ENCODE measurements around the gene NFKB1. TPM values are rescaled to one million over a fixed set of nuclear protein-coding genes. Genes with fewer than 3 reads are reported as not detected.
"Not testable (repeated sequence)": the region's sequence is repeated elsewhere in the genome, so short reads cannot be mapped to it uniquely, and the experiment has no call there.

The NFKB1 gene
- polyA plus RNA-seq, 4 donors = 25.4 to 28.9 (median 28.0) TPM

DNA sequence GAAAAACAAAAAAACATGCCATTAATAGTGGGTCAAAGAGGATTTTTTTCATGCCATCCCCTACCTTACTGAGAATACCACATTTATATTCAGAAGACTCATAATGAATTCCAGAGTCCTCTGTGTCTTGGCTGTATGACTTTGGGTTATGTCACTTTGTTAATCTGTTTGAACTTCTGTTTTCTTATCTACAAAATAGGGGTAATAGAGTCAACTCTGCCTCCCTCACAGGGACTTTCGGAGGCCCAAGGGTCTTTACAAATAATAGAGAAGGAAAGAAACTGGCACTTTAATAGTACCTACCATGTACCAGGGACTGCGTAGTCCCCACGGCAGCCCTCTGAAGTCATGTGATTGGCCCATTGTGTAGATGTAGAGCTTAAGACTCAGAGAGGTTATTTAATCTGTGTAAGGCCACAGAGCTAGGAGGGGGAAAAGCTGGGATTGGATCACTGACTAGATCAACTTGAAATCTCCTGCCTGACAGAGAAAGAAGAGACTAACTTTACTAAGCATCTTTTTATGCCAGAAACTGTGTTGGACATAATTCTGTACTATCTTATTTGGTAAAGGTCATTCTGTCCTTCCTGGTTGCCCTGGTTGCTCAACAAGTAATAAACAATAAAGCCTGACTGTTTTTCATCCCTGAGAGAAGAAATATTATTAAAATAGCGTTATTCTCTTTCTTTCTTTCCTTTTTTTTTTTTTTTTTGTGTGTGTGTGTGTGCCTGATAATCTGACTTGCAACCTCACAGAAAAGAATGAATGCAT lies 59.6 kb downstream of the NFKB1 start:
- no peak for DNase-seq (ENCODE audit: low read depth in 4 of 4, low spot score in 3 of 4)

DNA sequence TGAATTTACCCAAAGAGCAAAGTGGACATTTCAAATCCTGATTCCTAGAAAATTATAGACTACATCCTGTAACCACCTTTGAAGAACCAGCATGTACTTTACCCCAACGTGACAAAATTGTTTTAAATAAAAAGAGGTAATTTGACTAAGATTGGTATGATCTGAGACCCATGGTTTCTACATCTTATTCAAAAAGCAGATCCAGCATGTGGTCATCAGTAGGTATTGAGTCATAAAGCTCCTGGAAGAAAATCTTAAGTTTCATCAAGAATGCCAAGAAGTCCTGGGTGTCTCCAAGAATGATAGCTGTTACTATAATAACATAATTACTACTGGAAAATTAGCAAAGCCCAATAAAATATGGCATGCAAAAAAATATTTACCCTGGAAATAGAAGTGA lies 61.8 kb downstream of the NFKB1 start:
- no peak for DNase-seq (ENCODE audit: low read depth in 4 of 4, low spot score in 3 of 4)

DNA sequence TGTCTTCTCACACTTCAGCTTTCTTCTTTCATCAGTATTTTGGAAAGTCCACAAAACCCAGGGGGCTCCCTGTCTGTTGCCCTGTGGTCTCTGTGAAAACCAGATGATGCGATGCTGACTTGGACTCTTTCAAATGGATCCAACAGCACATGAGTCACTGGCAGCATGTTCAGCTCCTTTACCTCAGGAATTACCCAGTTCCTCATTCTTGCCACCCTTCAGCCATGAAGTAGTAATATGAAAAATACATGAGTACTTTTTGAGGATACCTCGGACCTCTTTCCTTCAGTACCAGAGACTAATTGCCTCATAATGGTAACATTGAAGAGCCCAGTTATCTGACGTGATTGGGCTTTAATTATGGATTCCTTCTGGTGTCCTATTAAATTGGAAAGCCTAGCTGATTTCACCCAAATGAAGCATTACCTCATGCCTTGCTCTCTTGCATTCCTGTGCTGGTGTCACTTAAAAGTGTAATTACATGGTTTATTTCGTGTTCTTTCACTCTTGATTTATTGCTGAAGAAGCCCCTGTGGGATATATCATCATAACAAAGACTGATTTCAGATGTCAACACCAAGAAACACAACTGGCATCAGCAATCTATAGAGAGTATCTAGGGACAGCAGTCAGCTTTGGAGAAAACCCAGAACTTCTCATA lies 63.4 kb downstream of the NFKB1 start:
- DNase-seq (ENCODE audit: low read depth in 4 of 4, low spot score in 3 of 4) = no peak

DNA sequence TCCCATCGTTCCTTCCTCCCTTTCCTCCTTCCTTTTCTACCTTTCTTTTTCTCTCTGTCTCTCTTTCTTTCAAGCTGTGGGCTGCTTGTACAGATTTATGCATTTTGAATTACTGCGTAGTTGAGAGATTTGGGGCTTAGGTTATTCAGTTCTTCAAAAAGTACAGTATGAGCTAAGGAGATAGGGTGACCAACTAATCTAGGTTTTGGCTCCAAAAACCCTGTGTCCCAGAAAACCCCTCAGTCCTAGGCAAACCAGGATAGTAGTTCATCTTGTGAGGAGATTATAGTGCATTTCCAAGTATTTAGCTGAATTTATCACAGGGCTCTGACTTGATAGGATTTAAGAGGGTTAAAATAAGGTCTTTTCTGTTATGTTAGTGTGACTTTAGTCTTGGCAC lies 64.5 kb downstream of the NFKB1 start:
- no peak for DNase-seq (ENCODE audit: low read depth in 4 of 4, low spot score in 3 of 4)

DNA sequence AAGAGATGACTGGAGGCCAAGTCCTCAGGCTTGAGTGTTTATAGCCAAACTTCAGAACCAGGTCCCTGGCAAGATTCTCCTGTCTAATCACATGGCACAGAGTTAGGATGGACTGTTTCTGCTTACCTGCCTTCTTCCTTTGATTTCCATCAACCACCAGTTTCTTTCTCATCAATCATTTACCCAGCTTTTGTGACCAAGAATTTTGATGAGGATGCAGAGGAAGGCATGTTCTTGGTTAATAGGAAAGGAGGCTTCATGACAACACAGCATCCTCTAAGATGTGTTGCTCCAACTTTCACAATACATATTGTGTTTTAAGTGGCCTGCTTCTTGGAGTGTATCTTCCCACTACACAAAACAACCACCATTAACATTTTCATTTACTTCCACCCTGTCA lies 65.3 kb downstream of the NFKB1 start:
- no peak for DNase-seq (ENCODE audit: low read depth in 4 of 4, low spot score in 3 of 4)

DNA sequence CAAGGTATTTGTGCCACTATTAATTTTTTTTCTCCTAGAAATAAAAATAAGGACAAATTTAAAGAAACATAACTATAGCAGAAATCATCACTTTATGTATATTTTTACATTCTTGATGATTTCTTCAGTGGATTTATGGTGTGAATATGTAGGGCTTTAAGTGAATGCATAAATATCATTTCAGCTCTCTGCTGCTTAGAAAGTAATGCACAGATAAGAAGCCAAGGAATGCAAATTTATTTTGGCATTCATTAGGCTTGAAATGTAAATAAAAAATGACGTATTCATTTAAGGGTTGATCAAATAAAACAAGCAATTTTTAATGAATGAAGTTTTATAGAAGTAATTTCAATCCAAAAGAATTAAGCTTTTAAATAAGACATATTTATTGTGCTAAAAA lies 66.3 kb downstream of the NFKB1 start:
- DNase-seq (ENCODE audit: low read depth in 4 of 4, low spot score in 3 of 4) = no peak

DNA sequence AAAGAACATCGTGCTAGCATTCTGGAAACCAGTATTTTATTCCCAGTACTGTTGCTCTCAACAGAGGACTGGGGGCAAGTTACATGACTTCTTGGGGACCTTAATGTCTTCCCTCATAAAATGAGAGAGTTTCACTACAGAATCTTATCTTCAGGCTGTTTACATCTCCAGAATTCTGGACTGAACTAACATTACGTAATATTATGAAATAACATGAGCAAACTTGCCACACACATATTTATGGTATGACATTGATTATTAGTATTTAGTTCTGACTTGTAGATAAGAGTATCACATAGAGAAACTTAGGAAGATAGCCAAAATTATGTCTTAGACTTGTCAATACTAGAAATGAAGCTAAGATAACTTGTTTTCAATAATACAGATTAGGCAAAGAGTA lies 68.0 kb downstream of the NFKB1 start:
- DNase-seq (ENCODE audit: low read depth in 4 of 4, low spot score in 3 of 4) = no peak

DNA sequence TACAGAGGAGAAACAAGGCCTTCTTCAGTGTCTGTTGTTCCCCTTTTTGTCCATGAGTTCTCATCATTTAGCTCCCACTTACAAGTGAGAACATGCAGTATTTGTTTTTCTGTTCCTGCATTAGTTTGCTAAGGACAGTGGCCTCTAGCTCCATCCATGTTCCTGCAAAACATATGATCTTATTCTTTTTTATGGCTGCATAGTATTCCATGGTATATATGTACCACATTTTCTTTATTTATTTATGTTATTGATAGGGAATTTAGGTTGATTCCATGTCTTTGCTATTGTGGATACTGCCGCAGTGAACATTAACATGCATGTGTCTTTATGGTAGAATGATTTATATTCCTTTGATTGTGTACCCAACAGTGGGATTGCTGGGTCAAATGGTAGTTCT lies 69.1 kb downstream of the NFKB1 start:
- DNase-seq (ENCODE audit: low read depth in 4 of 4, low spot score in 3 of 4) = not testable (repeated sequence)

DNA sequence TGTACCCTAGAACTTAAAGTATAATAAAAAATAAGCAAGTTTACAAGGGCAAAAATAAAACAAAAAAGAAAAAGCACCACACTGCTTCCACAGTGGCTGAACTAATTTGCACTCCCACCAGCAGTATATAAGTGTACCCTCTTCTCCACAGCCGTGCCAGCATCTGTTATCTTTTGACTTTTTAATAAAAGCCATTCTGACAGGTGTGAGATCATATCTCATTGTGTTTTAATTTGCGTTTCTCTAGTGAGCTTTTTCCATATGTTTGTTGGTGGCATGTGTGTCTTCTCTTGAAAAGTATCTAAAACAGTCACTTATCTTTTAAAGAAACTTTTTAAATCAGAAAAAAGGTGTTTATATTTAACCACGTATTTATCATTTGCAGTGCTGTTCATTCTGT lies 71.3 kb downstream of the NFKB1 start:
- no peak for DNase-seq (ENCODE audit: low read depth in 4 of 4, low spot score in 3 of 4)

DNA sequence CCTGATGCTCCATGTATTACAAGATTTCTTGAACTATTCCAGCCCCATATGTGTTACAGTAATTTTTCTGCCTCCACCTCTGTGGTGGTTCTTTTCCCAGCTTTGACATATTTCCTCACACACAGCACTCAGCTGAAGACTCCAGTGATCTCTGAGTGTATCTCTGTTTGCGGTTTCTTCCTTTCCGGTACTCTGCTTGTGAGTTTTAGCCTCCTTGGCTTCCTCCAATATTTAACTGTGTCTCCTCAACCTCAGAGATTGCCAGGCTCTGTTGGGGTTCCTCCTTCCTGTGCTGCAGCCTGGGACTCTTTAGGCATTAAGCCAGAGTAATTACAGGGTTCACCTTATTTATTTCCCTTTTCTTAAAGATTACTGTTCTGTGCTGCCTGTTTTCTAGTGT lies 73.2 kb downstream of the NFKB1 start:
- DNase-seq (ENCODE audit: low read depth in 4 of 4, low spot score in 3 of 4) = no peak

DNA sequence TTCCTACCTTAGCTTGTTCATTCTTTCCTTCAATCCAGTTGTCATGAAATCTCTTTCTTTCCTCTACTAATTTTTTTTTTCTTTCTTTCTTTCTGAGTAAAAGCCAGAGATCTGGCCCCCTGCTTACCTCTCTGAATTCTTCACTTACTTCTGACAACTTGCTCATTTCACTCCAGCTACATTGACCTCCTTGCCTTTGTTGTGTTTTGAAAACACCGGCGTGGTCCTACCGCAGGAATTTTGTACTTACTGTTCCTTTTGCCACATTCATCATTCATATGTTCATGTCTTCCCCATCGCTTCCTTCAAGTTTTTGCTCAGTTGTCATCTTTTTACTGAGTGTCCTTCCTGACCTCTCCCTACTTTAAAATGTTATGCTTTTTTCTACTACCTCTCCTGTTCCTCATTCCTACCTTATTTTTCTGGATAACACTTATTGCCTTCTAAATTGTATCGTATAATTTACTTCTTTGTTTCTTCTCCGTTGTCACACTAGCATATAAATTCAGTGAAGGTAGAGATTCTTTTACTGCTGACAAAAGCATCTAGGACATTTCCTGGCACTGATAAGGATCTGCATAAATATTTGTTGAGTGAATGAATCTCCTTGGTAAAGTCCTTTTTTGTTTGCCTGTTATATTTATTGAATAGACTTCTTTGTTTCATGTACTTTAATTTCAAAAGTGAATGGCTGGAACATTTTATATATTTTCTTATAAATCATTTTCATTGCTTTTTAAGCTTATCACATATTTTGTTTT lies 74.4 kb downstream of the NFKB1 start:
- no peak for DNase-seq (ENCODE audit: low read depth in 4 of 4, low spot score in 3 of 4)

DNA sequence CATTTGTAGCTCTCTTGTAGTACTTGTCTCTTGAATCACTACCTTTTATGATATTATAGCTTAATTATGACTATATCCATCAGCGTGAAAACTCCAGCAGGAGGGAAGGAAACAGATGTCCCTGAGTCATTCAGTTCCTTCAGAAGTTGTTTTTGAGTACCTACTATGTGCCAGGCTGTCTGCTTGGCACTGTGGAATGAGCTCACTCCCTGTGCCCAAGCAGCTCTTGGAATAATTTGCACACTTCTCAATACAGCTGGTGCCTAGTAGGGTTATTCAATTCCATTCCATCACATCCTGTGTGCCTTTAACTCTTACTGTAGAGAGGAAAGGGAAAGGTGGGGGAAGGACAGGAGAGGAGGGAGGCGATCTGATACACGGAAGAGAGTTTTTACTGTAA lies 77.1 kb downstream of the NFKB1 start:
- no peak for DNase-seq (ENCODE audit: low read depth in 4 of 4, low spot score in 3 of 4)

DNA sequence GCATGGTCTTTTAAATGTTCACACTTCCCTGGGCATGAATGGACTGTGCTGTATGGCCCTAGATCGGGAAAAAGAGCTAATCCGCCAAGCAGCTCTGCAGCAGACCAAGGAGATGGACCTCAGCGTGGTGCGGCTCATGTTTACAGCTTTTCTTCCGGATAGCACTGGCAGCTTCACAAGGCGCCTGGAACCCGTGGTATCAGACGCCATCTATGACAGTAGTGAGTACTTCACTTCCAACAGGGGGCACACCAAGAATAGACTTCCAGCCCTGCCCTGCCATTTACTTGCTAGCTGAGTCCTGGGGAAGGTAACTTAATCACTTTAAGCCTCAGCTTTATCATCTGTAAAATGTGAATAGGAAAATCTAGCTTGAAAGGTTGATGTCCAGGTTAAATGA lies 77.7 kb downstream of the NFKB1 start:
- DNase-seq (ENCODE audit: low read depth in 4 of 4, low spot score in 3 of 4) = no peak

DNA sequence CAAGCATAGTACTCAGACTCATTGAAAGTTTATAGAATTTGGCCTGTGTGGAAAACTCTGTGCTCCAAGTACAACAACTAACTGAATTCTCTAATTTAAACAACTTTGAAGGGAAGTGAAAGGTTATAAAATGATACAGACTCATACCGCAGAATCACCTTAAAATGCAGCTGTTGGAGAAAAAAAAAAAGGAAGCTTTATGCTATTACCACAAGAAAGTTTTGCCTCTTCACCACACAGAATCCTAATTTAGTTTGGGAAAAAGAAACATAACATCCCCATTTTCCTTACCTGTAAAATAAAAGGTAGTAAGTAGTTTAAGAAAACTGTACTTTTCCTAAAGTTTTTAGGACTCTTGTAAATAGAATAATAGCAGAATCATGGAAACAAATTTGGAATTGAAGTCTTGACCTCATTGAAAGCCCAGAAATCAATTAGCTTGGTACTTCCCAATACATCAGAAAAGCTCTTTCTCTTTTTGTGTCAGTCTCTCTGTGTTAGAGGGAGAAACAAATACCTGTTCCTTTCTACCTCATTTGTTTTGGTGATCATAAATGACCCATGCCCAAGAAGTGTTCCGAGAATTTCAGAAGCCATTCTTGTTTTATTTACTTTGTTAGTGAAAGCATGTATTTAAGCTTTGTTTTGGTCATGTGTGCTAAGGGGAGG lies 78.8 kb downstream of the NFKB1 start:
- DNase-seq (ENCODE audit: low read depth in 4 of 4, low spot score in 3 of 4) = no peak

DNA sequence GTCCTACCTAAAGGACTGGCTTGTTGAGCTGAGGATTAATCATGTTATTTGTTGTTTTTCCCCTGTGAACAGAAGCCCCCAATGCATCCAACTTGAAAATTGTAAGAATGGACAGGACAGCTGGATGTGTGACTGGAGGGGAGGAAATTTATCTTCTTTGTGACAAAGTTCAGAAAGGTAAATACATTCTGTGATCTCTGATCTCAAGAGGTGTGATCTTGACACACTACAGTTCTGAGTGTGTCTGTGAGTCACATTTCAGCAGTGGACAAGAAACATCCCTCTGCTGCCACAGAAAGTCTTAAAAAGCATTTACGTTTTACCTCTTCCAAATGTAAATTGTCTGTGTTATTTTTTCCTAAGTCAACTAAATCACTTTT lies 79.3 kb downstream of the NFKB1 start:
- no peak for DNase-seq (ENCODE audit: low read depth in 4 of 4, low spot score in 3 of 4)

DNA sequence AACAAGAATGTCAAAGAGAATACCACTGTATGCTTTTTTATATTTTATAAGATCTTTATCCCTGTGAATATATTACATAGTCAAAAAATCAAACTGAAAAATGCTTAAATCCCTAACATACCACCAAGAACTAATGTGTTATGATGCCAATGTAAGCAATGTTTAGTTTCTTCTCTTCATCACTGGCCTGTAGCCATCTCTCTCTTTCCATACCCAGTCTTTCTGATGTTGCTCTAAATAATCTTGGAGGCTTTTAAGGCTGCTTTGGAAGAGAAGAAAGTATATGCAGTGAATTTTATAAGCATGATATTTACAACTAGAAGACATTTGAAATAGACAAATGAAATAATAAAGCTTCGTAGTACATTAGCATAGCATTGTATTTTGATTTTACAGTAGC lies 82.9 kb downstream of the NFKB1 start:
- no peak for DNase-seq (ENCODE audit: low read depth in 4 of 4, low spot score in 3 of 4)

DNA sequence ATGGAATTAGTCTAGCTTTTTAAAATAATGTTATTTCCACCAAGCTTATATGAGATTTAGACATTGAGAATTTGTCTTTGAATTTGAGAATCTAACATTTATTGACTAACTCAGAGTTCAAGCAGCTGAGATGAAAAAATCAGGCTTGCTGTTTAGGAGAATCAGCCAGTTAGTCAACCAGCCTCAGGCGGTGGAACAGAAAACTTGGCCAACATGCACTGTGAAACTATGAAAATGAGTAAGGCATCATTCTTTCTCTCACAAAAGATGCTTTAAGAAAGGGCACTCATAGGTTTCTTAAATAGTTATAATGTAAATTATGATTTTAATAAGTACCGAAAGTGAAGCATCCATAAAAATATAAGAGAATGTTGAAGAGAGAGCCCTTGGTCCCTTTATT lies 84.2 kb downstream of the NFKB1 start:
- no peak for DNase-seq (ENCODE audit: low read depth in 4 of 4, low spot score in 3 of 4)

DNA sequence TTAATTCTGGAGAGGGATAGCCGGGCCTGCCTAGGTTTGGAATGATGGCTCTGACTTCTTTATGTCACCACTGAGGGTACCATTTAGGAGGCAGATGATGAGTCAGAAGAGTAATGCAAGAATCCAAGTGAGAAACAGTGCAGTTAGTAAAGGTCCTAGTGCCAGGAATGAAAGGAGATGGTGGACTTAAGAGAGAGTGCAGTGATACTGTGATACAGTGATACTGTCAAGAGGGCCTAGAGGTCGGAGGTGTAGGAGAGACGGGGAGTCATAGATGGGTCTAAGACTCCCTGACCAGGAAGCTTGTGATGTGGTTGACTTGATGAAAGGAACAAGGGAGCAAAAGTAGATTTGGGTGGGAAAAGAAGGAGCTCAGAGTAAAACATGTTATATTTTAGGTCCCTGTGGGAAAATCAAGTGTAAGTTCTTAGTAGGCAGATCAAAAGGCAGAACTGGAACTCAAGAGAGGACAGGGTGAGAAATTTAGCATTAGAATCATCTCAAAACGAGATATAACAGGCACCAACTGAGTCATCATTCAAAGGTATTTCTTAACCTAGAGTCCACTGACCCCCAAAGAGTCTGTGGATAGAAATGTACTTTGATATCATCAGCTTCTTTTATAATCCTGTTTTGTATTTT lies 85.0 kb downstream of the NFKB1 start:
- DNase-seq (ENCODE audit: low read depth in 4 of 4, low spot score in 3 of 4) = no peak

DNA sequence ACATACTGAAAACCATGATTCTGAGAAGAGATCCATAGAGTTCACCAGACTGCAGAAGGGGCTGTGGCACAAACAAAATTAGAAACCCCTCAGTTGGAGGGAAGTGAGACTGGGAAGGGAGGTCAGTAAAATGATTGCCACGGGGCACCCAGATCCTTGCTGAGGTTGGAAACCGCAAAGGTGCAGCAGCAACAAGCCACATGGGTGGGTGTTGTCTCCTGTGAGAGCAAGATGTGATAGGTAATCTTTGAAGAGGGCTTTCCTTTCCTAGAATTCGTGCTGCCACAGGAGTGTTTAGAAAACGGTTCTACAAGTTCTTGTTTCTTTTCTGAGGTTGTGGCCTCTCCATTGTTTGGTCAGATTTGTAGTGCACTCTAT lies 85.5 kb downstream of the NFKB1 start:
- DNase-seq (ENCODE audit: low read depth in 4 of 4, low spot score in 3 of 4) = no peak

DNA sequence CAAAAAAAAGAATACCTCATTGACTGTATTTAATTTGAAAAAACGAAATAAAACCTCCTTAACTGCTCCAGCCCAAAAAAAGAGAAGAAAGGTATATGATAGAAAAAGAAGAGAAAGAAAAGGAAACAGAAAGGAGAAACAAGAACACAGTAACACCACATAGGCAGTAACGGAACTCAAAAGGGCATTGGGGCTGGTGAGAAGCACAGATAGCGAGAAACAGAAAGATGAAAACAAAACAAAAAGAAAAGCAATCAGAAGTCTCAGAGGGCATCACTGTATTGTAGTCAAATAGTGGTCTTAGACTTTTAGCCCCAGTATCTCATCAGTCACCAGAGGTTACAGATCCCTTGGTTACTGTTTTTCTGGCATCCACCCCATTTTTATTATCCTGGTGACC lies 88.6 kb downstream of the NFKB1 start:
- DNase-seq (ENCODE audit: low read depth in 4 of 4, low spot score in 3 of 4) = no peak

DNA sequence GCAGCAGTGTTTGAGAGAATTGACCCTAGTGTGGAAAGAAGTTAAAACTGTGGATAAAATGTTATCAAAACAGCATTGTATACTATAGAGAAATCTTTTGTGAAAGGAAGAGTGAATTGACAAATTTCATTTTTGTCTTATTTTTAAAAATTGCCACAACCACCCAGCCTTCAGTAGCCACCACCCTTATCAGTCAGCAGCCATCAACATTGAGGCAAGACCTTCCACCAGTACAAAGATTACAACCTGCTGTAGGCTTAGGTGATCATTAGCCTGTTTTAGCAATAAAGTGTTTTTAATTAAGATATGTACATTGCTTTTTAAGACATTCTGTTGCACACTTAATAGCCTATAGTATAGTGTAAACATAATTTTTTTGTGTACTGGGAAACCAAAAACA lies 91.1 kb downstream of the NFKB1 start:
- DNase-seq (ENCODE audit: low read depth in 4 of 4, low spot score in 3 of 4) = no peak
